SW 1271 (cell line): Measurements from ENCODE around the gene COL25A1.

Experiments
- DNase-seq, 2 experiments: peaks; one replicate each; lab custom pipeline; 2025; lab: John Stamatoyannopoulos, UW

Gene COL25A1

GRCh38 chr4:109302361-109303139 lies at the start of gene COL25A1:
Gene COL25A1 (minus strand): TSS chr4:109302658.
- DNase-seq: no peak

DNA sequence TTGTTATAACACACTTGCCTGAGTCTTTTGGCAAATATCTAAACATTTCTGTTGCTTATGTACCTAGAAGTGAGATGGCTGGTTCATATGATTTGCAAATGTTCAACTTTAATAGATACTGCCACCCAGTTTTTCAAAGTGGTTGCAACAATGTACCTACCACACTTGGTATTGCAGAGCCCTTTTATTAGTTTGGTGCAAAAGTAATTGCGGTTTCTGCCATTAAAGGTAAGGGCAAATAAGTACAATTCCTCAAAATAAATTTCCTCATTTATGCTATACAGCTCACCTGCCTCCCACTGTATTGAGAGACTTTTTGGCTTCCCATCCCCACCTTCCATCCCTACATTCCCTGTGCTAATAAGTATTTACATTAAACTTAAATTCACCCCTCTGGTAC lies 47.7 kb upstream of the COL25A1 start:
- no peak for DNase-seq

- no peak for DNase-seq
These were observed 32.0 kb upstream of the COL25A1 start for GRCh38 chr4:109334129-109335105.

GRCh38 chr4:109332926-109333464 lies 30.5 kb upstream of the COL25A1 start:
- no peak for DNase-seq

- DNase-seq: no peak
These were observed 25.2 kb upstream of the COL25A1 start for GRCh38 chr4:109327641-109328040.

DNA sequence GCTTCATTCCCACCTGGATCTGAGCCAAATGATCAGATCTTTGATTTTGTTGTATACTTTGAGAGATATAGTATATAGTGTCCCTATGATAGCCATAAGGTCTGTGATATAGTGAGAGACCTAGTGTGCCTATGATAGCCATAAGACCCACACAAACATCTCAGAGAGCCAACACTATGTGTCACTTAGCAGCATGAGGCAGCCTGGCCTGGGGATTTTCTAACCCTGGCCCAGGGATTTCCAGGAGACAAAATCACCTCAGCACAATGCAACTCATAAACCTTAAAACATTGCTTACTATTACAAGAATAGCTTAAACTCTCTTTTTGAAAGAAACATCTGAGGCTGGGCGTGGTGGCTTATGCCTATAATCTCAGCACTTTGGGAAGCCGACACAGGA lies 23.2 kb upstream of the COL25A1 start:
- DNase-seq: no peak

GRCh38 chr4:109323348-109323747 lies 20.9 kb upstream of the COL25A1 start:
- DNase-seq: no peak

DNA sequence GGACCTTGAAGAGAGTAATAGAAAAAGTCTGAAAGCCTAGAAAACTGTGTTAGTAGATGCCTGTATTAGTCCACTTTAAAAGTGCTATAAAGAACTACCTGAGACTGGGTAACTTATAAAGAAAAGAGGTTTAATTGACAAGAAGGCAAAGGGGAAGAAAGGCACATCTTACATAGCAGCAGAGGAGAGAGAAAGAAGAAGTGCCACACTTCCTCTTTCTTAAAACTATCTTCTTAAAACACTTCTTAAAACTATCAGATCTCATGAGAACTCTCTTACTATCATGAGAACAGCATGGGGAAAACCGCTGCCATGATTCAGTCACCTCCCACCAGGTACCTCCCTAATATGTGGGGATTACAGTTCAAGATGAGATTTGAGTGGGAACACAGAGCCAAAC lies 18.8 kb upstream of the COL25A1 start:
- DNase-seq: no peak

DNA sequence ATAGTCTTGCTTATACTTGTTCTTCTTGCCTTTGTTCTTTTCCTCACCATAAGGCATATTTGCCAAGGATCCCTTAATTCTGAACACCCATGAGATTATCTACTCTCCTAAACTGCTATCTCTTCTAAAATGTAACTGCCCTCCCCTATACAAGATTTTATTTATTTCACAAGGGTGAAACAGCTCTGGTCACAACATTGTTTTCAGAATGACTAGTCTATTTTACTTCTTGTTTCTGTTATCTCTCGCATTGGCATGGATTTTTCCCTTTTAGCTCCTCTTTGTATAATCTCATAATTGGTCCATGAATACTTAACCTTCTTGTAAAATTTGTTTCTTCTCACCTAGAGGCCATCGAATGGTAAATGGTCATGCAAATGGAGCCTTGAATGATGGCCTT lies 17.2 kb upstream of the COL25A1 start:
- DNase-seq: no peak

- no peak for DNase-seq
These were observed 16.7 kb upstream of the COL25A1 start for GRCh38 chr4:109319156-109319555.

GRCh38 chr4:109315818-109316217 lies 13.4 kb upstream of the COL25A1 start:
- DNase-seq: no peak

DNA sequence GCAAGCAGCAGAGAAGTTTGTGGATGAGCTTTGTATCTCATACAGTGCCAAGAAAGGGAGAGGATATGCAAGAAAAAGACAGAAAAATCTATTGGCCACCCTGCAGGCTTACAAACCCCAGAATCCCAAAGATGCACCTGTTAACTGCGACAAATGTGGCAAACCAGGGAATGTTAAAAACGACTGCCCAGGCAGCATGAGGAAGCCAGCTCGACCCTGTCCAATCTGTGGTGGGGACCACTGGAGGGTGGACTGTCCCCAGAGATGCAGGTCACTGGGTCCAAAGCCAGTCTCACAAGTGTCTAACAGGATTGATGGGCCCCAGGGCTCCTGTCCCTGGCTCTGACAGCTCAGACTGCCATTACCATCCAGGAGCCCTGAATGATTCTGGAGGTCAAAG lies 12.9 kb upstream of the COL25A1 start:
- no peak for DNase-seq

DNA sequence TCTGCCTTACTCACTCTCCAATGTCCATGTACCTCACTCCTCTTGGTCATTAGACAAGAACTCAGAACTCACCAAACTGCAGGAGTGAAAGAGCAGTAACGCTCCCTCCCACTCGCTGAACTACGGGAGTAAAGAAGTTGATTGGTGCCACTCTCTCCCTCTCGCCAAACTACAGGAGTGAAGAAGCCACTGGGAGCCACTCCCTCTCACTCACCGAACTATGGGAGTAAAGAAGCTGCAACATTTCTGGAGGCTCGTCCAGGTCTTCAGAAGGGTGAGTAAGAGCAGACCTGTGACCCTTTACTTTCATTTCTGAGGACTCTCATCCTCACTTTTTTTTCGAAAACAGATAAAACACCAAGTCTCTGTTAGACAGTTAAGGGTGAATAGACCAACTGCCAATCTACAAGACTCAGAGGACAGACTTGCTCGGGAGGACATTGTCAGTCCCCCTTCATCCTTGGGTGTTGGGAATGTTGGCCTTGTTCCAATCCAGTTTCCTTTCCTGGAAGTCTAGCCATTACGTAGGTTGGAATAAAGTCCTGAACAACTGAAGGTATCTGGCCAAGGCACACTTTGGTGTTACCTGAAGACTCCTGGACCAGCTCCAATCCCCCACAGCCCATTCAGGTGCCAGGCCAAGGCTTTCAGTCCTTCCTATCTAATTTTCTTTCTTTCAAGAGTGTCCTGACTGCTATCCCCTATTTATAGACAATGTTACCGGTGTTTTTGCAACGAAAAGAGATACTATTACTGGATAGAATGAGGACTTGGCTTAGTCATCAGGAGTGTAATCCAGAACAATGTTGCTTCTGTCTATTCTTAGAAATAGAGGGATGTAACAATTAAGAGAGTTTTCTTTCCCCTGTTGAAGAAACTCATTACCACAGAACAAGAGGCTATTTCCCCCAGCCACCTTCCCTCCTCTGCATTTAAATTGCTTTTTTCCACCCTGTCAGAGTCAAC lies 11.0 kb upstream of the COL25A1 start:
- no peak for DNase-seq

- DNase-seq: no peak
These were observed 660 bp upstream of the COL25A1 start for GRCh38 chr4:109303140-109303496.

GRCh38 chr4:109301651-109302360 lies 652 bp downstream of the COL25A1 start:
- no peak for DNase-seq

DNA sequence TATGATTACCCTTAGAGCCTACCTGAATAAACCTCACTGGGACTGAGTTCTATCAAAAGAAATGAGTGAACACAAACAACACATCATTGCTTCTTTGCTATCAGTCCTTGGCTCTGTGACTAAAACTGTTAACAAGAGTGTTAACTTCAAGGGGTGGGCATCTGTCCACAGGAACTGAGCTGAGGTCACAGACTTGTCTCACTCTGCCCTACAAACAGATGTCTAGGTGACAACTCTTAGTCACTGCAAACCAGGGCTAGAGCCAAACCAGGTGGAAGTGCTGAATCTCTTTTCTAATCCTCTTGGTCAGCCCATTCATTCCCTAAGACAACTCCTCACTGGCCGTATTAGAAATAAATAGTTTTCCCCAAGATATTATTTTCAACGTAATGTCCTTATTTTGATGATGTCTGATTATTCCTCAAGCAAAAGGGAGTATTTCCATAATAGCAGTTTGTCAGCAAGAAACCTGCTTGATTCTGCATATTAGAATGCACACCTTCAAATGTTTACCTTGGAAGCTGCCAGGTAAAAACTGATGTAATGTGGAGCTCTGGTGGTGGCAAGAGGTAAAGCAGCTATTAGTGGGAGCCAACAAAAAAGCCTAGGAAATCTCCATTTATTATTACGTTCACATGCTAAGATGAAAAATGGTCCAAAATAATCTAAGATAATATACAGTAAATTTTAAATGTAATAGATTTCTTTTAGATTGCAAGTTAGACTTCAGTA lies 4.0 kb downstream of the COL25A1 start:
- peak in 1 of 2 experiments; percentile 2 for DNase-seq

DNA sequence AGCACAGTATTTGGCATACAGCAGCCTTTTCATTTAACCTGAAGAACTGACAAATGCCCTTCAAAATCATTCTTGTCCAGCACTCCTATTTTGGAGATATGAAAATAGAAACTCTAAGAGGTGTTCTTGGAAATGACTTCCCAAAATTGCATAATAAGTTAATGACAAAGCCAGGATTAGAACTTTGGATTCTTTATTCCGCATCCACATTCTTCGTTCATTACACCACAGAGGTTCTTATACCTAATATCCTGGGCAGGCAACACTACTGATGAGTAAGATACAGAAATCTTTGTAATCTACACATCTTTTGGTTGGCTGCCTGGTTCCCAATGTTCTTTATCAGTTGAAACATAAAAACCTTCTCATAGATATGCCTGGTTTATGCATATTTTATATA lies 5.9 kb downstream of the COL25A1 start:
- DNase-seq: no peak

DNA sequence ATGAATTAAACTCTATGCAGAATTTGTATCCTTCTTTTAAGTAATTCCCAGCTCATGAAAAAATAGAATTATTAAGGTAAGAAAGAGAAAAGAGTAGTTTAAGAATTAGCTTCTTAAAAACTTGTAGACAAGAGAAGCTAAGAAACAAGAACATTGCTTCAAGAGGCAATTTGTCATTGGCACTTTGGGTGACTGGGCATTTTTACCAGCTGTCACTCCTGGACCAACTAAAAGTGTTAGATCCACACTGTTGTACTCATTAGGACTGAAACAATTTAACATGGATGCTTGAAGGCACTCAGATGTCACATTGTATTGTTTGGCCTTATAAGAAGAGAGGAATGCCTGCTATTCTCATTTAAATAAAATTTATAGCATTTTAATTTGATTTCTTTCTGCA lies 7.4 kb downstream of the COL25A1 start:
- DNase-seq: no peak

DNA sequence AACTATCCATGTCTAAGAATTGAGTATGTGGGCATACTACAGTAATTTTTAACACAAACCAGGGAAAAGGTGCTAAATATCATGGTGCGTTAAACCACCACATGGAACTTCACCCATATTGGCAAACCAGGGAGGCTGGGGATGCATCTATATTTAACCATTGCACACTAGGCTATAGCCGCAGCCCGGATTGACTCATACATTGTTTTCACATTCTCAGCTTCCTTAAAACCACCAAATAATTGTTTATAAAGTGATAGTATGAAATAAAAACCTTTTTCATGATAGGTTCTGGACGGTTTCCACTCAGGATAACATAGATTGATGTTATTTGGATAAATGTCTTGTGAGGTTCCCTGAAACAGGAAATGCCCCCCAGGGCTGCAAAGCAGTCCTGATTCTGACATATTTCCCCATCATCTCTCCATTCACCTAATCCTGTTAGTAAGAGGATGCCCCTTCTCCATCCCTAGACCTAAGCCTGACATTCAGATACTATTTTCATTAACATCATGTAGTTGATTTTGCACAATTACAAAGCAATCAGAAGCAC lies 7.9 kb downstream of the COL25A1 start:
- DNase-seq: no peak

DNA sequence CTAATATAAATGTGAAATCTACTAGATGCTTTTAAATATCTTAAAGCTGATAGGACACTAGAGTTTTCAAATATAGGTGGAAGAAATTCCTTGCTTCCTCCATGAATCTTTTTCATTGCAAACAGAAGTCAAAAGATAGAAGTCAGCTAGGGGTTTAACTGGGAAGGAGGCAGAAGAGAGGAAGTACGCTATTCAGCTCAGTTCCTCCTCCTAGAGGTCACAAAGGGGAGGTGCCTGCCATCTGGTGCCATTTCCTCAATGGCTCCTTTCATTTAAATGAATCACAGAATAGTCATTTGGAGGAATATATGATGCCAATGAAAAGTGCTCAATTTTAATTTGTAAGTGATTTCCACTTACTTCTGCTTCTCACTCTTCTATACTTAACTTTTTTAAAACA lies 8.5 kb downstream of the COL25A1 start:
- peak in 1 of 2 experiments; percentile 1 for DNase-seq
